ENCODE data around the gene ANKRD29.

Gene ANKRD29

GRCh38 chr18:23556145-23556780, 106.4 kb downstream of the ANKRD29 start:
- no peak for DNase-seq (ENCODE audit: low read depth)
- no peak for TF ChIP-seq CTCF (conservative IDR thresholded peaks at IDR 0.05; ENCODE audit: control insufficient read depth, insufficient read depth, low read depth, low read length)
- H3K4me3 ChIP-seq (ENCODE audit: control insufficient read depth, low read depth, low read length), result no peak overlapping the region

- no peak for TF ChIP-seq CTCF (conservative IDR thresholded peaks at IDR 0.05; ENCODE audit: control insufficient read depth, insufficient read depth, low read depth, low read length)
- H3K4me3 ChIP-seq (ENCODE audit: control insufficient read depth, low read depth, low read length), result no peak overlapping the region
- no peak for DNase-seq (ENCODE audit: low read depth)
Observed at GRCh38 chr18:23553887-23554286, 108.8 kb downstream of the ANKRD29 start.

GRCh38 chr18:23552505-23552904, 110.2 kb downstream of the ANKRD29 start:
- DNase-seq (ENCODE audit: low read depth), result no peak
- no peak overlapping the region for H3K4me3 ChIP-seq (ENCODE audit: control insufficient read depth, low read depth, low read length)
- no peak for TF ChIP-seq CTCF (conservative IDR thresholded peaks at IDR 0.05; ENCODE audit: control insufficient read depth, insufficient read depth, low read depth, low read length)

GRCh38 chr18:23551978-23552377, 110.7 kb downstream of the ANKRD29 start:
- no peak overlapping the region for H3K4me3 ChIP-seq (ENCODE audit: control insufficient read depth, low read depth, low read length)
- TF ChIP-seq CTCF (conservative IDR thresholded peaks at IDR 0.05; ENCODE audit: control insufficient read depth, insufficient read depth, low read depth, low read length), result no peak
- DNase-seq (ENCODE audit: low read depth), result no peak

GRCh38 chr18:23550898-23551297, 111.8 kb downstream of the ANKRD29 start:
- no peak for DNase-seq (ENCODE audit: low read depth)
- no peak for TF ChIP-seq CTCF (conservative IDR thresholded peaks at IDR 0.05; ENCODE audit: control insufficient read depth, insufficient read depth, low read depth, low read length)
- H3K4me3 ChIP-seq (ENCODE audit: control insufficient read depth, low read depth, low read length), result no peak overlapping the region
